RCC 7860 (cell line): ENCODE measurements around the gene ATF7.
A peak's percentile ranks its signal among the peaks of the same experiment; 100 is the strongest.
"Not testable (repeated sequence)": the region's sequence is repeated elsewhere in the genome, so short reads cannot be mapped to it uniquely, and the experiment has no call there.

Source experiments
- DNase-seq: peaks from one replicate; pipeline ENCODE4 v3.0.0-alpha.2; 2015; ENCODE audit warnings: low spot score
- FAIRE-seq: peaks from 2 replicates; lab custom pipeline; 2012; peaks lifted over from hg19 to GRCh38; lab: Jason Lieb, UNC

ATF7 gene

GRCh38 chr12:53568809-53569557, 57.2 kb downstream of the ATF7 start:
- FAIRE-seq = no peak

GRCh38 chr12:53567961-53568808, 58.0 kb downstream of the ATF7 start:
- no peak for FAIRE-seq
- DNase-seq = no peak

More at GRCh38 chr12:53568809-53569557, 57.2 kb downstream of the ATF7 start:
- DNase-seq = no peak

- DNase-seq, FAIRE-seq: not testable (repeated sequence)
Observed at GRCh38 chr12:53565376-53565775, 60.8 kb downstream of the ATF7 start.

- DNase-seq = no peak
- no peak for FAIRE-seq
Observed at GRCh38 chr12:53564941-53565340, 61.2 kb downstream of the ATF7 start.

GRCh38 chr12:53564278-53564677, 61.9 kb downstream of the ATF7 start:
- no peak for DNase-seq
- no peak for FAIRE-seq

- DNase-seq = no peak
- no peak for FAIRE-seq
Observed at GRCh38 chr12:53563452-53564028, 62.6 kb downstream of the ATF7 start.

GRCh38 chr12:53561590-53561953, 64.6 kb downstream of the ATF7 start:
- peak; percentile 82 for DNase-seq
- peak; percentile 81 for FAIRE-seq

GRCh38 chr12:53560912-53561589, 65.1 kb downstream of the ATF7 start:
- no peak for DNase-seq
- FAIRE-seq = no peak

- no peak for FAIRE-seq
- DNase-seq = no peak
Observed at GRCh38 chr12:53560351-53560750, 65.8 kb downstream of the ATF7 start.

- DNase-seq (no peak), FAIRE-seq (peak; percentile 57)
Observed at GRCh38 chr12:53558631-53559030, 67.6 kb downstream of the ATF7 start.

GRCh38 chr12:53552361-53553327, 73.5 kb downstream of the ATF7 start:
- FAIRE-seq (no peak), DNase-seq (no peak)

GRCh38 chr12:53551889-53552291, 74.3 kb downstream of the ATF7 start:
- FAIRE-seq = no peak
- no peak for DNase-seq

- FAIRE-seq (no peak), DNase-seq (no peak)
Observed at GRCh38 chr12:53550595-53550994, 75.6 kb downstream of the ATF7 start.

- not testable (repeated sequence) for DNase-seq, FAIRE-seq
Observed at GRCh38 chr12:53550131-53550530, 76.1 kb downstream of the ATF7 start.

- DNase-seq, FAIRE-seq: not testable (repeated sequence)
Observed at GRCh38 chr12:53548354-53548753, 77.8 kb downstream of the ATF7 start.

GRCh38 chr12:53543539-53543938, 82.6 kb downstream of the ATF7 start:
- DNase-seq (peak; percentile 40), FAIRE-seq (no peak)

GRCh38 chr12:53539526-53539925, 86.7 kb downstream of the ATF7 start:
- no peak for FAIRE-seq
- no peak for DNase-seq

- DNase-seq (no peak), FAIRE-seq (no peak)
Observed at GRCh38 chr12:53538209-53538689, 87.9 kb downstream of the ATF7 start.

- FAIRE-seq (no peak), DNase-seq (no peak)
Observed at GRCh38 chr12:53536962-53537361, 89.2 kb downstream of the ATF7 start.

- DNase-seq (no peak), FAIRE-seq (no peak)
Observed at GRCh38 chr12:53533471-53533870, 92.7 kb downstream of the ATF7 start.
